H9 (cell line): Measurements from ENCODE around the gene CRAT. TPM values are rescaled to one million over a fixed set of nuclear protein-coding genes. Genes with fewer than 3 reads are reported as not detected.

Experiments used
- DNase-seq: peaks from one replicate; pipeline ENCODE4 v3.0.0-alpha.2; 2017
- H2AFZ ChIP-seq: one replicate; pipeline ENCODE4 v1.6.1; 2013; ENCODE audit warnings: mild to moderate bottlenecking, low read length, control low read depth, moderate library complexity
- H2AK5ac ChIP-seq: 2 replicates; pipeline ENCODE4 v1.6.1; 2013; ENCODE audit warnings: low read length, control low read depth, mixed read lengths; ENCODE audit not compliant: insufficient read length
- H2BK120ac ChIP-seq: one replicate; pipeline ENCODE4 v1.6.1; 2013; ENCODE audit warnings: low read depth, mild to moderate bottlenecking, low read length, control low read depth, inconsistent platforms; ENCODE audit not compliant: poor library complexity, severe bottlenecking
- H2BK12ac ChIP-seq: 2 replicates; pipeline ENCODE4 v1.6.1; 2013; ENCODE audit warnings: low read length, control low read depth, mixed read lengths, low read depth; ENCODE audit not compliant: insufficient read length
- H2BK15ac ChIP-seq: 2 replicates; pipeline ENCODE4 v1.6.1; 2013; ENCODE audit warnings: low read depth, low read length, control low read depth
- H2BK20ac ChIP-seq: one replicate; pipeline ENCODE4 v1.6.1; 2013; ENCODE audit warnings: low read depth, mild to moderate bottlenecking, low read length, control low read depth, inconsistent platforms; ENCODE audit not compliant: poor library complexity, severe bottlenecking
- H2BK5ac ChIP-seq: 2 replicates; pipeline ENCODE4 v1.6.1; 2013; ENCODE audit warnings: low read length, control low read depth, mixed read lengths; ENCODE audit not compliant: insufficient read length
- H3K14ac ChIP-seq: 2 replicates; pipeline ENCODE4 v1.6.1; 2013; ENCODE audit warnings: low read length, control low read depth; ENCODE audit not compliant: insufficient read depth
- H3K18ac ChIP-seq: 2 replicates; pipeline ENCODE4 v1.6.1; 2013; ENCODE audit warnings: low read depth, mild to moderate bottlenecking, mixed read lengths, low read length, control low read depth; ENCODE audit not compliant: insufficient read length
- H3K23ac ChIP-seq: 2 replicates; pipeline ENCODE4 v1.6.1; 2013; ENCODE audit warnings: low read length, control low read depth, mixed read lengths, low read depth; ENCODE audit not compliant: insufficient read length
- H3K23me2 ChIP-seq: 2 replicates; pipeline ENCODE4 v1.6.1; 2013; ENCODE audit warnings: low read depth, mild to moderate bottlenecking, mixed read lengths, low read length, control low read depth; ENCODE audit not compliant: insufficient read length, poor library complexity, severe bottlenecking
- H3K27ac ChIP-seq: 2 replicates; pipeline ENCODE4 v1.5.1; 2013; ENCODE audit warnings: low read length, control low read depth, mixed read lengths, low read depth; ENCODE audit not compliant: insufficient read length
- H3K27me3 ChIP-seq: 2 replicates; pipeline ENCODE4 v1.6.1; 2013; ENCODE audit warnings: low read length, control low read depth, inconsistent platforms; ENCODE audit not compliant: insufficient read depth
- H3K4ac ChIP-seq: 2 replicates; pipeline ENCODE4 v1.6.1; 2013; ENCODE audit warnings: low read depth, mild to moderate bottlenecking, control low read depth, inconsistent platforms, low read length, moderate library complexity
- H3K4me1 ChIP-seq: 2 replicates; pipeline ENCODE4 v1.6.1; 2013; ENCODE audit warnings: low read length, control low read depth, inconsistent platforms; ENCODE audit not compliant: insufficient read depth
- H3K4me2 ChIP-seq: 2 replicates; pipeline ENCODE4 v1.6.1; 2013; ENCODE audit warnings: low read length, control low read depth, mixed read lengths; ENCODE audit not compliant: insufficient read length, insufficient read depth
- H3K56ac ChIP-seq: 2 replicates; pipeline ENCODE4 v1.6.1; 2013; ENCODE audit warnings: low read depth, mild to moderate bottlenecking, mixed read lengths, low read length, control low read depth; ENCODE audit not compliant: insufficient read length
- H3K79me1 ChIP-seq: 2 replicates; pipeline ENCODE4 v1.6.1; 2013; ENCODE audit warnings: low read depth, mild to moderate bottlenecking, moderate library complexity, low read length, control low read depth, inconsistent platforms; ENCODE audit not compliant: insufficient read depth, poor library complexity, severe bottlenecking
- H3K79me2 ChIP-seq: 2 replicates; pipeline ENCODE4 v1.6.1; 2013; ENCODE audit warnings: low read length, control low read depth, inconsistent platforms; ENCODE audit not compliant: insufficient read depth
- H3K9ac ChIP-seq: 2 replicates; pipeline ENCODE4 v1.6.1; 2013; ENCODE audit warnings: low read length, control low read depth, mixed read lengths; ENCODE audit not compliant: insufficient read length; ENCODE audit errors: extremely low read depth
- H3K9me3 ChIP-seq: one replicate; pipeline ENCODE4 v1.6.1; 2013; ENCODE audit warnings: low read depth, low read length, inconsistent platforms; ENCODE audit not compliant: control insufficient read depth
- H3T11ph ChIP-seq: one replicate; pipeline ENCODE4 v1.6.1; 2013; ENCODE audit warnings: mild to moderate bottlenecking, low read length, control low read depth, inconsistent platforms
- H4K20me1 ChIP-seq: one replicate; pipeline ENCODE4 v1.6.1; 2013; ENCODE audit not compliant: control insufficient read depth, insufficient read length, insufficient read depth
- H4K5ac ChIP-seq: 2 replicates; pipeline ENCODE4 v1.6.1; 2013; ENCODE audit warnings: low read depth, mild to moderate bottlenecking, mixed read lengths, low read length, control low read depth; ENCODE audit not compliant: insufficient read length
- H4K8ac ChIP-seq: replicated peaks from 2 replicates; pipeline ENCODE4 v1.6.1; 2013; ENCODE audit warnings: low read length, control low read depth, mixed read lengths, low read depth; ENCODE audit not compliant: insufficient read length
- H4K91ac ChIP-seq: 2 replicates; pipeline ENCODE4 v1.6.1; 2013; ENCODE audit warnings: low read depth, mild to moderate bottlenecking, moderate library complexity, mixed read lengths, low read length, control low read depth; ENCODE audit not compliant: insufficient read length
- H3K27ac Mint-ChIP-seq, 3 experiments: 2 replicates in 2 of 3; 3 replicates in 1 of 3; pipeline ENCODE4 v1.8.0; 2020 to 2021; ENCODE audit warnings: mixed read lengths in 3 of 3, mild to moderate bottlenecking in 1 of 3, moderate library complexity in 1 of 3
- H3K27me3 Mint-ChIP-seq: 2 replicates; pipeline ENCODE4 v1.8.0; 2021; ENCODE audit warnings: low read depth, mild to moderate bottlenecking, moderate library complexity, mixed read lengths
- H3K36me3 Mint-ChIP-seq, 3 experiments: 2 replicates in 2 of 3; 3 replicates in 1 of 3; pipeline ENCODE4 v1.8.0; 2020 to 2021; ENCODE audit warnings: low read depth in 3 of 3, mixed read lengths in 3 of 3; ENCODE audit not compliant: insufficient read depth in 1 of 3
- H3K4me1 Mint-ChIP-seq, 2 experiments: 2 replicates each; pipeline ENCODE4 v1.8.0; 2020; ENCODE audit warnings: mixed read lengths in 2 of 2
- H3K4me3 Mint-ChIP-seq, 2 experiments: 2 replicates in 1 of 2; 3 replicates in 1 of 2; pipeline ENCODE4 v1.8.0; 2020 to 2021; ENCODE audit warnings: mild to moderate bottlenecking in 2 of 2, mixed read lengths in 2 of 2, moderate library complexity in 1 of 2
- H3K9me3 Mint-ChIP-seq, 2 experiments: 2 replicates in 1 of 2; 3 replicates in 1 of 2; pipeline ENCODE4 v1.8.0; 2020; ENCODE audit warnings: mild to moderate bottlenecking in 2 of 2, mixed read lengths in 2 of 2, moderate library complexity in 1 of 2
- CTCF ChIP-seq: fragments of 200-600 bp; sonication (generic); conservative IDR thresholded peaks from 3 replicates; pipeline ENCODE4 v1.8.0; 2021; ENCODE audit warnings: antibody characterized with exemption, mild to moderate bottlenecking
- WGBS: extraction: QIAGEN DNeasy Blood & Tissue Kit; methylation state at CpG from one replicate; pipeline ENCODE4 v1.1.7; 2013; ENCODE audit warnings: missing lambda C conversion rate, low lambda C conversion rate, mixed read lengths; ENCODE audit not compliant: insufficient read length; ENCODE audit errors: extremely low coverage; 5-methylcytosine and 5-hydroxymethylcytosine counted together
- total RNA-seq: library from RNA; stranded (reverse); gene quantifications from 2 replicates; pipeline ENCODE4 v1.2.1, GENCODE V29; 2021

The CRAT gene
- total RNA-seq, 1 experiment from 2014 or later: 15.0 TPM

GRCh38 chr9:129101279-129101678 lies 9.3 kb downstream of the CRAT start:
- DNase-seq: no peak
- Histone ChIP-seq H4K5ac (no peak overlapping the region), H2AFZ (no peak overlapping the region), H2BK5ac (no peak overlapping the region), H4K91ac (no peak overlapping the region), H3K79me1 (no peaks in the 10 kb centered on the region), H3T11ph (no peak overlapping the region), H2BK12ac (no peak overlapping the region), H3K4me2 (no peak overlapping the region), H2BK20ac (no peak overlapping the region), H3K4me1 (no peaks in the 10 kb centered on the region; the same call in 1 of the 2 replicates), H3K23me2 (no peaks in the 10 kb centered on the region), H3K56ac (no peak overlapping the region), H3K18ac (no peak overlapping the region), H3K23ac (no peak overlapping the region), H3K14ac (no peak overlapping the region), H2BK120ac (no peak overlapping the region), H3K27ac (no peak overlapping the region), H3K27me3 (no peaks in the 10 kb centered on the region), H3K9ac (no peak overlapping the region), H4K20me1 (no peaks in the 10 kb centered on the region), H4K8ac (no peak overlapping the region), H2AK5ac (no peak overlapping the region), H3K9me3 (no peaks in the 10 kb centered on the region), H3K79me2 (no peaks in the 10 kb centered on the region), H2BK15ac (no peak overlapping the region), H3K4ac (no peak overlapping the region)
- no CpG with 5 or more reads among the region's 7 CpGs for WGBS
- Mint-ChIP-seq H3K4me3 (no peak overlapping the region), H3K9me3 (no peaks in the 10 kb centered on the region), H3K27me3 (peaks cover 17% of the 10 kb centered on the region), H3K27ac (no peak overlapping the region), H3K4me1 (peaks cover 6 to 10% of the 10 kb centered on the region in 2 experiments; a peak in 3 of 4 replicates), H3K36me3 (peaks cover 0 to 4% (median 1%) of the 10 kb centered on the region in 3 experiments; a peak in 3 of 7 replicates)
- TF ChIP-seq CTCF: no peak
